Forelimb muscle (tissue), 1 donor: ENCODE data around the gene FCSK. TPM values are rescaled to one million over a fixed set of nuclear protein-coding genes. Genes with fewer than 3 reads are reported as not detected.
"Not testable (repeated sequence)": the region's sequence is repeated elsewhere in the genome, so short reads cannot be mapped to it uniquely, and the experiment has no call there.

Experiments used
- DNase-seq: peaks from one replicate; pipeline ENCODE4 v3.0.0-alpha.2; 2013; ENCODE audit warnings: low read depth
- polyA plus RNA-seq: library from polyadenylated mRNA; unstranded; fragments of 120-200 nt; gene quantifications from one replicate; pipeline ENCODE4 v1.2.1, GENCODE V29; 2013; ENCODE audit not compliant: insufficient read length

FCSK gene
- polyA plus RNA-seq, 1 donor: 8.4 TPM

GRCh38 chr16:70523076-70523742 lies 68.8 kb downstream of the FCSK start, which contains the start of gene COG4:
TSS of gene COG4 (minus strand) at chr16:70523554. CDS start at chr16:70523543, 11 bp downstream.
- peak; percentile 62 for DNase-seq

GRCh38 chr16:70523743-70524398 lies 69.5 kb downstream of the FCSK start, which contains the start of gene SF3B3:
TSS of gene SF3B3 (plus strand) at chr16:70523816. CDS start at chr16:70526657, 2,841 bp downstream.
- peak; percentile 16 for DNase-seq

GRCh38 chr16:70524399-70524825 lies 70.0 kb downstream of the FCSK start:
- DNase-seq: not testable (repeated sequence)

- no peak for DNase-seq
Observed at GRCh38 chr16:70526403-70526802, 72.0 kb downstream of the FCSK start.

GRCh38 chr16:70527315-70527996 lies 73.1 kb downstream of the FCSK start:
- no peak for DNase-seq

- no peak for DNase-seq
Observed at GRCh38 chr16:70529051-70529777, 74.8 kb downstream of the FCSK start.

Other genes starting within 250 kb of the FCSK start
- gene EXOSC6, start 202.7 kb upstream of the FCSK start, polyA plus RNA-seq: 14.2 TPM
- gene AARS1, start 165.1 kb upstream of the FCSK start, polyA plus RNA-seq: 60.2 TPM
- 19.9 TPM for gene DDX19B, start 155.4 kb upstream of the FCSK start, polyA plus RNA-seq
- gene DDX19A, start 107.7 kb upstream of the FCSK start, polyA plus RNA-seq: 33.9 TPM
- 24.1 TPM for gene ST3GAL2, start 15.5 kb upstream of the FCSK start, polyA plus RNA-seq
- 41.5 TPM for gene COG4, start 69.0 kb downstream of the FCSK start, polyA plus RNA-seq
- gene SF3B3, start 69.2 kb downstream of the FCSK start, polyA plus RNA-seq: 202 TPM
- gene IL34, start 192.0 kb downstream of the FCSK start, polyA plus RNA-seq: 5.0 TPM
- gene MTSS2, start 231.5 kb downstream of the FCSK start, polyA plus RNA-seq: 126 TPM